ENCODE measurements around the gene KRTAP1-5.
"Not testable (repeated sequence)": the region's sequence is repeated elsewhere in the genome, so short reads cannot be mapped to it uniquely, and the experiment has no call there.

The KRTAP1-5 gene

DNA sequence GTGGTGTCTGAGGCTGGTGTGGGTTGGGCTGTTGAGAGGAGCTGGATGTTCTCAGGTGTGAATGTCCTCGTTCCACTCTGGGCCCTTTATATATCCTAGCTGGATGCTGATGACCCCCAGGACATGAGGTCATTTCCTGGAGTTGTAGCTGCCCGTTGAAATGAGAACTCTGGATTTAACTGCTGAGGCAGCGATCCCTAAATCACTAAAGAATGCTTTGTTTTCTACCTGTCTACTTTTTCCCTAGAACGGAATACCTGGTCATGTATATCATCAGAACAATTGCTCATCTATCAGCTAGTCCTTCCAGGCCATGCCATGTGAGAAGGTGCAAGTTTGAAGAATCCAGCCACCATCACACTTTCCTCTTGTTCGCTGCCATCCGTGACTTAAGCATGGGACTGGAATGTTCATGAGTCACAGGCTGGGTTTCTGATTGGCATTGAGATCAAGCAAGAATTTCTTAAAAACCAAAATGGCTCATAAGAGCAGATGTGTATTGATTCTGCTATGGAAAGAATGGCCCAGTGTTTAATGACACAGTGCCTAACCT, 33.1 kb upstream of the KRTAP1-5 start, which contains the start of gene KRTAP2-3:
KRTAP2-3 (minus strand) TSS at position 63 of the 553 bp plus-strand sequence. CDS start 64 bp downstream, outside the sequence.
- Mint-ChIP-seq H3K36me3 (ENCODE audit: low read depth) (no peaks in the 10 kb centered on the region), H3K9me3 (no peaks in the 10 kb centered on the region), H3K4me1 (no peaks in the 10 kb centered on the region), H3K27me3 (ENCODE audit: low read depth) (peaks cover 7% of the 10 kb centered on the region), H3K4me3 (no peak within 1 kb of the TSS), H3K27ac (no peak within 1 kb of the TSS)
- TF ChIP-seq, protein P1, sequence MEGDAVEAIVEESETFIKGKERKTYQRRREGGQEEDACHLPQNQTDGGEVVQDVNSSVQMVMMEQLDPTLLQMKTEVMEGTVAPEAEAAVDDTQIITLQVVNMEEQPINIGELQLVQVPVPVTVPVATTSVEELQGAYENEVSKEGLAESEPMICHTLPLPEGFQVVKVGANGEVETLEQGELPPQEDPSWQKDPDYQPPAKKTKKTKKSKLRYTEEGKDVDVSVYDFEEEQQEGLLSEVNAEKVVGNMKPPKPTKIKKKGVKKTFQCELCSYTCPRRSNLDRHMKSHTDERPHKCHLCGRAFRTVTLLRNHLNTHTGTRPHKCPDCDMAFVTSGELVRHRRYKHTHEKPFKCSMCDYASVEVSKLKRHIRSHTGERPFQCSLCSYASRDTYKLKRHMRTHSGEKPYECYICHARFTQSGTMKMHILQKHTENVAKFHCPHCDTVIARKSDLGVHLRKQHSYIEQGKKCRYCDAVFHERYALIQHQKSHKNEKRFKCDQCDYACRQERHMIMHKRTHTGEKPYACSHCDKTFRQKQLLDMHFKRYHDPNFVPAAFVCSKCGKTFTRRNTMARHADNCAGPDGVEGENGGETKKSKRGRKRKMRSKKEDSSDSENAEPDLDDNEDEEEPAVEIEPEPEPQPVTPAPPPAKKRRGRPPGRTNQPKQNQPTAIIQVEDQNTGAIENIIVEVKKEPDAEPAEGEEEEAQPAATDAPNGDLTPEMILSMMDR (IDR thresholded peaks at IDR 0.05; ENCODE audit: unreplicated experiment in 3 of 3): no peak

DNA sequence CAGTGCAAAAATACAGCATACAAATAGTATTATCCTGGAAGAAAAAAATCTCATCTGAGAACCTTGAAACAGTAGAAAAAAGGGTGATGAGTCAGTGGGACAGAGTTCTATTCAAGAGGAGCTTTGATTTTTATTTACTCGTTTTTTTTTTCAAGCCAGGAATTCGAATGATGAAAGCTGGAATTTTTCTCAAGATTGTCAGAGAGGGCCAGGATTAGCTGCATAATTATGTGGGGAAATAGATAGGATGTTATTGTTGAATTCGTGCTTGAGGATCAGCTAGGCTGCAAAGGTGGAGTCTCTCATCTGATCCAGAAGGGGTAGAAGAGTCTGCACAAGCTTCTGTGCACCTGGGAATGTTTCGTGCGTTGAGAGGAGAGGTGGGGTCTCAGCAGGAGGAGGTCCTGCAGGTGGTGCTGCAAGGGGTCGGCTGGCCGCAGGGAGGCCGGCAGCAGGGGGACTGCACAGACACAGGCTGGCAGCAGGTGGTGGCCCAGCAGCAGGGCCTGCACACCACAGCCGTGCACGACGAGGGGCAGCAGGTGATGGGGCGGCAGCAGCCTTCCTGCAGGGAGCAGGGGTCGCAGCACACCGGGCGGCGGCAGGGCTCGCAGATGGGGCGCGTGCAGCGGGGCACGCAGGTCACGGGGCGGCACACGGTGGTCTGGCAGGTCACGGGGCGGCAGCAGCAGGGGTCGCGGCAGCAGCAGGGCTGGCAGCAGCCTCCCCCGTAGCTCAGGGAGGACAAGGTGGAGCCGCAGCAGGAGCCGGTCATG, 32.5 kb upstream of the KRTAP1-5 start:
- not testable (repeated sequence) for H3K36me3 Mint-ChIP-seq (ENCODE audit: low read depth); H3K4me3 Mint-ChIP-seq; H3K27ac Mint-ChIP-seq; H3K9me3 Mint-ChIP-seq; H3K27me3 Mint-ChIP-seq (ENCODE audit: low read depth); H3K4me1 Mint-ChIP-seq

DNA sequence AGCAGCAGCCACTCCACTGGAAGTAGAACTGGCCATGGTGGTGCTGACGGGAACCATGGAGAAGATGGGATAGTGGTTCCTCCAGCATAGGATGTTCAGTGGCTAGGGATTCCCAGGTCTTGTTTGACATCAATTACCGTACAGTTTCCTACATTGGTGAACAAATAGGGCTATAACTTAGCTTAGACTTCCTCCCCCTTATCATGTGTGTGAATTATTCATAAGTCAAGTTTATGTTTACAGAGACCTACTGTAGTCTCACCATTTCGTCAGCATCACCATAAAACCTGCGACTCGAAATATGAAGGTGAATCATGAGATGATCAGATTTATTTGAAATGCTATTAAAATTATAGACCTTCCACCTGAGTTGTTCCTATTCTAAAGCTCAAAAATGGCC, 31.7 kb upstream of the KRTAP1-5 start:
- Mint-ChIP-seq H3K4me3 (no peak overlapping the region), H3K36me3 (ENCODE audit: low read depth) (peaks cover under 1% of the 10 kb centered on the region), H3K9me3 (peaks cover under 1% of the 10 kb centered on the region), H3K27ac (no peak overlapping the region), H3K4me1 (no peaks in the 10 kb centered on the region), H3K27me3 (ENCODE audit: low read depth) (peaks cover 4% of the 10 kb centered on the region)
- TF ChIP-seq, protein P1 (IDR thresholded peaks at IDR 0.05; ENCODE audit: unreplicated experiment in 3 of 3): no peak

DNA sequence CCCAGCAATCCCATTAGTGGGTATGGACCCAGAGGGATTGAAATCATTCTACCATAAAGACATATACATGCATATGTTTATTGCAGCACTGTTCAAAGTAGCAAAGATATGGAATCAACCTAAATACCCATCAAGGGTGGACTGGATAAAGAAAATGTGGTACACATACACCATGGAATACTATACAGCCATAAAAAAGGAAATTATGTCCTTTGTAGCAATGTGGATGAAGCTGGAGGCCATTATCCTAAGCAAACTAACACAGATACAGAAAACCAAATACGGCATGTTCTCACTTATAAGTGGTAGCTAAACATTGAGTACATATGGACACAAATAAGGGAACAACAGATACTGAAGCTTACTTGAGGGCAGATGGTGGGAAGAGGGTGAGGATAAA, 30.5 kb upstream of the KRTAP1-5 start:
- TF ChIP-seq, protein P1 (IDR thresholded peaks at IDR 0.05; ENCODE audit: unreplicated experiment in 3 of 3): no peak
- peaks cover 4% of the 10 kb centered on the region for H3K36me3 Mint-ChIP-seq (ENCODE audit: low read depth)
- peaks cover 3% of the 10 kb centered on the region for H3K27me3 Mint-ChIP-seq (ENCODE audit: low read depth)
- H3K4me1 Mint-ChIP-seq: no peaks in the 10 kb centered on the region
- H3K4me3 Mint-ChIP-seq: no peak overlapping the region
- H3K9me3 Mint-ChIP-seq: peaks cover 4% of the 10 kb centered on the region
- no peak overlapping the region for H3K27ac Mint-ChIP-seq

DNA sequence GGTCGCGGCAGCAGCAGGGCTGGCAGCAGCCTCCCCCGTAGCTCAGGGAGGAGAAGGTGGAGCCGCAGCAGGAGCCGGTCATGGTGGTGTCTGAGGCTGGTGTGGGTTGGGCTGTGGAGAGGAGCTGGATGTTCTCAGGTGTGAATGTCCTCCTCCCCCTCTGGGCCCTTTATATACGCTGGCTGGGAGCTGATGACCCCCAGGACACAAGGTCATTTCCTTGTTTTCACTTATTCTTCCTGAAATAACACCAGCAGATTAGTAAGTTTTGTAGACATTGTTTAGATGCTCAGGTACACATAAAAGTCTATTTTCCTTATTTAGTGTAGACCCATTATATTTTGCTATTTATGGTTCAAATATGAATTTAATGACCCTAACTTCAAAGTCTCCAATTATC, 28.1 kb upstream of the KRTAP1-5 start, which contains the start of gene KRTAP2-2:
KRTAP2-2 (minus strand) TSS at position 101 of the 400 bp plus-strand sequence; CDS start at position 82, 19 bp downstream.
- H3K9me3 Mint-ChIP-seq; H3K36me3 Mint-ChIP-seq (ENCODE audit: low read depth); H3K4me3 Mint-ChIP-seq; H3K27me3 Mint-ChIP-seq (ENCODE audit: low read depth); H3K4me1 Mint-ChIP-seq: not testable (repeated sequence)
- H3K27ac Mint-ChIP-seq: peak within 1 kb of the TSS in 1 of 3 experiments; percentile 56

DNA sequence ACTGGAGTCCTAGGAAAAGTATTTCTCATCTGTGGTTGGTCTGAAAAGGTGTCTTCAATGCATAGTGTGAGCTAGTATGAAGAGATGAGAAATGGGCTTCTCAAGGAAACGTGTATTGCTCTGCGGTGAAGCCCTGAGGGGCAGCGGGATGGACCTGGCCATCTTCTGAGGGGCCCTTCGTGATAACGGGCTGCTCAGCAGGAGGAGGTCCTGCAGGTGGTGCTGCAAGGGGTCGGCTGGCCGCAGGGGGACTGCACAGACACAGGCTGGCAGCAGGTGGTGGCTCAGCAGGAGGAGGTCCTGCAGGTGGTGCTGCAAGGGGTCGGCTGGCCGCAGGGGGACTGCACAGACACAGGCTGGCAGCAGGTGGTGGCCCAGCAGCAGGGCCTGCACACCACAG, 27.5 kb upstream of the KRTAP1-5 start:
- H3K27ac Mint-ChIP-seq: peak overlapping the region in 1 of 3 experiments; percentile 56
- not testable (repeated sequence) for H3K27me3 Mint-ChIP-seq (ENCODE audit: low read depth); H3K9me3 Mint-ChIP-seq; H3K4me3 Mint-ChIP-seq; H3K36me3 Mint-ChIP-seq (ENCODE audit: low read depth); H3K4me1 Mint-ChIP-seq

DNA sequence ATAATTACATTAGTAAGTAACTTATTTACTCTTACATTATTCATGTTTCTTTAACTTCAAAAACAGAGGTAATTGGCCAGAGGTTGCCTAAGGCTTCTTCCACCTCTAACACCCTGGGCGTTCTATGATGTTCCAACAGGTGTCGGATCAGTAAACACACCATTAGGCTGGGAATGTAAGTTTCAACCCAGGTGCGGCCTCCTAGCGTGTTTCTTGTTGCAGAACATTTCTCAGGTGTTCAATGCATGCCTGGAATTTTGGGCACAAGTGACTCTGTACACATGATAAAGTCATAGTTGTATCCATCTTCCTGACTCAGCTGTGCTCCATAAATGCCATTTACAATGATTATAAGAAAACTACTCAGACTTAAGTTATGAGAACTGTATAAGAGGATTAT, 27.0 kb upstream of the KRTAP1-5 start:
- peaks cover 4% of the 10 kb centered on the region for H3K9me3 Mint-ChIP-seq

More for the DNA sequence above, 27.0 kb upstream of the KRTAP1-5 start:
- no peaks in the 10 kb centered on the region for H3K4me1 Mint-ChIP-seq
- TF ChIP-seq, protein P1 (IDR thresholded peaks at IDR 0.05; ENCODE audit: unreplicated experiment in 3 of 3): no peak
- peak overlapping the region in 1 of 3 experiments; percentile 65 for H3K27ac Mint-ChIP-seq
- H3K36me3 Mint-ChIP-seq (ENCODE audit: low read depth): peaks cover 4% of the 10 kb centered on the region
- peaks cover 3% of the 10 kb centered on the region for H3K27me3 Mint-ChIP-seq (ENCODE audit: low read depth)
- no peak overlapping the region for H3K4me3 Mint-ChIP-seq

Data from nephron (organoid).